IPS-18c (cell line): ENCODE measurements around the gene DDX4.

Experiments
- H3K4me3 ChIP-seq: 2 replicates; pipeline ENCODE4 v1.7.0; 2013; ENCODE audit warnings: low read depth, mild to moderate bottlenecking, low read length, moderate library complexity; ENCODE audit not compliant: insufficient read depth
- H3K9me3 ChIP-seq: one replicate; pipeline ENCODE4 v1.6.1; 2013; ENCODE audit warnings: mild to moderate bottlenecking, low read length, moderate library complexity; ENCODE audit not compliant: control insufficient read depth, insufficient read depth

DDX4 gene

DNA sequence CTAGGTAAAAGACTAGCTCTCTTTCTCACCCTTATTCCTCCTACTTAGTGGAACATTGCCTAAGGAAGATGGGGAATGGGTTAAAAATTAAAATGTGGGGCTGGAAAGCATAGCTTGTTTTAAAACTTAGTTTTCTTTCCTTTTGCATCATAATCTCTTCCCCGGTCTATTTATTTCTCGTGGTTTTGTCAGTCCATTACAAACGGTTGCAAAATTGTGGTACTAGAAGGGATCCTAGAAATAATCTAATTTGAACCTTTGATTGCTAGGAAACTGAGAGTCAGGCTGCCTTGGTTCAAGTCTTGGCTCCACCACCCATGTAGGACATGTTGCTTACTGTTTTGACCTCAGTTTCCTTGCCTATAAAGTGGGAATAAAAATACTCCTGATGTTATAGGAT lies 114.6 kb downstream of the DDX4 start:
- Histone ChIP-seq H3K9me3 (no peaks in the 10 kb centered on the region), H3K4me3 (no peak overlapping the region)

DNA sequence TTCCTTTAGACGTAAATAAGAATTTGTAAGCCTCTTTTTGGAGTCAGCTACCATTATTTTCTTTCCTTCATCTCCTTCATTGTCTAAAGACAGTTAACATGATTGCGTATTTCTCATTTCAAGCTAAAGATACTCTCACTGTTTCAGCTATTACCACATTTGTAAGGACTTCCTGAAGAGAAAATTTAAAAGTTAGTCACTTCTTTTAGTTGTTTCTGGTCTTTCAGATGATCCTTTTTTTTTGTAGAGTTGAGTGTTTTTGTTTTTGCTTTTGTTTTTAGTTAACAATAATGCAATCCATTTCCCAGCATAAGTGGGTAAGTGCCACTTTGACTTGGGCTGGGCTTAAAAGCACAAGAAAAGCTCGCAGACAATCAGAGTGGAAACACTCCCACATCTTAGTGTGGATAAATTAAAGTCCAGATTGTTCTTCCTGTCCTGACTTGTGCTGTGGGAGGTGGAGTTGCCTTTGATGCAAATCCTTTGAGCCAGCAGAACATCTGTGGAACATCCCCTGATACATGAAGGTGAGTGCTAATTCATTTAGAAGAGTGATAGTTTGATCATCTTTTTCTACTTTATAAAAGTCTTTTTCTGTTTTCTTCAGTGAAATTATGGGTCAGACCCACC lies 115.3 kb downstream of the DDX4 start:
- H3K9me3 ChIP-seq, result no peaks in the 10 kb centered on the region
- H3K4me3 ChIP-seq, result no peak overlapping the region

DNA sequence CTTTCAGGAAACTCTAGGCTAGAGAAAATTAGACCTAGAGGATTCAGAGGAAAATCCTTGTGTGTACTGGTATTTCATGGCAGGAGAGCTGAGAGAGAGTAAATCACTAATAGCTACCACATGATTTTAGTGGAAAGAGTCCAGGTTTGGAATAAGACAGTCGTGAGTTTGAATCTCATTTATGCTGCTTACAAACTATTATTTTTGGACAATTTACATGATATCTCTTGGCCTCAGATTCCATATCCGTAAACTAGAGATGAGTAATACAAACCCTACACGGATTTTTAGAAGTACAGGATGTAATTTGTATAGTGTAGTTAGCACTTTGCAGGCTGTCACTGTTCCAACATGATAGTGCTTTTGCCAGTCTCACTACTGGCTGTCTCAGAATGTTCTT lies 116.0 kb downstream of the DDX4 start:
- Histone ChIP-seq H3K9me3 (no peaks in the 10 kb centered on the region), H3K4me3 (no peak overlapping the region)

DNA sequence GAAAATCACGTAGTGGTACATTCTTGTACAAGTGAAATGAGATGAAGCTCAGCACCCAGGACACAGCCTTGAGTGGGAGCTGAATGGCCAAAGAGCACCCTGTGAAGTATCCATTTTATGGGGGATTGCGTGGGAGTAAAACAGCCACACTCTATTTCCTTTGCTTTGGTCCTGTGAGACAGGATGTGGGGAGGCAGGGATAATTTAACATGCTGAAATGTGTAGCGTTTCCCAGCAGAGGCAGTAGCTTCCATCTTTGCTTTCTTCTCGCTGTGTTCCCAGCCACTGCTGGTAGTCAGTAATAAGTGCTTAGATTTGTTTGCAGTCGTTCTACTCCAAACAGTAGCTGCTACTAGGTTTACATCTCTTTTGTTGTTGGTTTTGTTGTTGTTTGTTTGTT lies 117.6 kb downstream of the DDX4 start:
- no peak overlapping the region for H3K4me3 ChIP-seq
- no peaks in the 10 kb centered on the region for H3K9me3 ChIP-seq

DNA sequence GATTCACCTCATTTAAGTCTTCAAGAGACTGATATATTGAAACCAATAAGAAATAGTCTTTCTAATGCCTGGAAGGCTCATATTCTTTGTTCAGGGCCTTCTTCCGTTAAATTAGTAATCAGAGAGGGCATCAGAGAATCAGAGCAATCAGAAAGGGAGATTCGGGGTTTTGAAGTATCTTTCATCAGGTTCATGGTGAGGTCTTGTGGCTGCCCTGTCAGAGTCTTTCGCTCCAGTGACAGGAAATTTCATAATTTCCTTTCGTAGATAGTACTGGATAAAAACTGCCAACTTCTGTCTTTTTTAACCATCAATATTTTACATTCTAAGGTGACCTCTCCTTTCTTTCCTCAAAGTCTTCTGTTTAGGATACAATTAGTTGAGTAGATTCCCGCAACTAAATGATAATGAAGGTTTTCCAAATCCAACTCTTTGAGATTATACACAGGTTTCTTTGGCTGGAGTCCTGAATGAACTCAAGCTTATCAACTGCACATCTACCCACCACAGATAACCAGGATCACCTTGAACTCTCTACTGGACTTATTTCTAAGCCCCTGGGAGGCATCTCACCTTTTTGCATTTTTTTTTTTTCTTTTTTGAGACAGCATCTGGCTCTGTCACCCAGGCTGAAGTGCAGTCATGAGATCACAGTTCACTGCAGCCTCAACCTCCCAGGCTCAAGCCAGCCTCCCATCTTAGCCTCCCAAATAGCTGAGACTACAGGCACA lies 118.8 kb downstream of the DDX4 start:
- H3K9me3 ChIP-seq, result no peaks in the 10 kb centered on the region
- no peak overlapping the region for H3K4me3 ChIP-seq

DNA sequence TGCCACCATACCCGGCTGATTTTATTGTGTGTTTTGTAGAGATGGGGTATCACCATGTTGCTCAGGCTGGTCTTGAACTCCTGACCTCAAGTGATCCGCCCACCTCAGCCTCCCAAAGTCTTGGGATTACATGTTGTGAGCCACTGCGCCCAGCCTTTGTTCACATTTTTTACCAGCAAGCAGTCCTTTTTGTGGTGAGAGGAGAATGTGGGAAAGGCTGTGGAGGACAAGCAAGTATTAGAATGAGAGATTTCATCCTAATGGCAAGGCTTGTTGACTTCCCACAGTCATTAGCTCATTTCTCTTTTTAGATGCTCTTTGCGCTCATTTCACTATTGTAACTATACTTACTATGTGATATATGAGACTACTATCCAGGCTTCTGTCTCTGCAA lies 119.4 kb downstream of the DDX4 start:
- Histone ChIP-seq H3K9me3 (no peaks in the 10 kb centered on the region), H3K4me3 (no peak overlapping the region)

DNA sequence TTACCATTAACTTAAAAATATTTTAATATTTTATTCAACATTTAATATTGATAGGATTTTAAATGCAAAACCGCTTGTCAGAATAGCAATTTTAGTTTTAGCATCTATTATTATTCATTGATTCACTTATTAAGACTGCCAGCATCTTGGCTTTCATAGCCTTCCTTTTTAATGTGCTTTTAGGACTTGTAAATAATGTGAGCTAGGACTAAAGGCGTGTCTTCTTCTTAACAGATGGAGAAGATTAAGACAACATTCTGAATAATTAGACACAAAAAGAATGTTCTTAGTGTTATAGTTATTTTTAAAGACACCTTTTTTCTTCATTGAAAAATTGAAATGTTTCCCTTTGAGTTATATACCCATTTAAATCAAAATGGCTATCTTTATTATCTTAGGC lies 120.2 kb downstream of the DDX4 start:
- Histone ChIP-seq H3K9me3 (no peaks in the 10 kb centered on the region), H3K4me3 (no peak overlapping the region)

DNA sequence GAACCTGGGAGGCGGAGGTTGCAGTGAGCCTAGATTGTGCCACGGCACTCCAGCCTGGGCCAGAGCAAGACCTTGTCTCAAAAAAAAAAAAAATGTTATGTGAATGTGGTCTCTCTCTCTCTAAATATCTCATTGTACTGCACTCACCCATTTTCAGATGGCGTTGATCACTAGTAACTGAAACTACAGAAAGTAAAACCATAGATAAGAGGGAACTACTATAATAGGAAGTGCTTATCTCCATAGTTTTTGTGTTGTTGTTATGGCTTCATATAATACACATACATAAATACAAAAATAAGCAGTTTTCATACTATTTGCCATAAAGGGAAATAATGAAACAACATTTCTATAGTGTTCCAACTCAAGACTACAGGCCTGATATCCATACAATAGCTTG lies 122.4 kb downstream of the DDX4 start:
- no peak overlapping the region for H3K4me3 ChIP-seq
- H3K9me3 ChIP-seq, result no peaks in the 10 kb centered on the region

DNA sequence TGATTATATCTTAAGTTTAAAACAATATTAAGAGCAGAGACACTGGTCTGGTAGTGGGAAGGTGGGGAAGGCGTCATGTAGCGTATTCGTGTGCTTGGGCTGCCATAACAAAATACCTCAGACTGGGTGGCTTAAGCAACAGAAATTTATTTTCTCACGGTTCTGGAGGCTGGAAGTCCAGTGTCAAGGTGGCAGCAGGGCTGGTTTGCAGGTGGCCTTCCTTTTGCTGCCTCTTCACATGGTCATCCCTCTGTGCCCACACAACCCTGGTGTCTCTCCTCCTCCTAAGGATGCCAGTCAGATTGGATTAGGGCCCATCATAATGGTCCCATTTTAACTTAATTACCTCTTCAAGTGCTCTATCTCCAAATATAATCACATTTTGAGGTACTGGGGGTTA lies 122.8 kb downstream of the DDX4 start:
- H3K9me3 ChIP-seq, result no peaks in the 10 kb centered on the region
- H3K4me3 ChIP-seq, result no peak overlapping the region

DNA sequence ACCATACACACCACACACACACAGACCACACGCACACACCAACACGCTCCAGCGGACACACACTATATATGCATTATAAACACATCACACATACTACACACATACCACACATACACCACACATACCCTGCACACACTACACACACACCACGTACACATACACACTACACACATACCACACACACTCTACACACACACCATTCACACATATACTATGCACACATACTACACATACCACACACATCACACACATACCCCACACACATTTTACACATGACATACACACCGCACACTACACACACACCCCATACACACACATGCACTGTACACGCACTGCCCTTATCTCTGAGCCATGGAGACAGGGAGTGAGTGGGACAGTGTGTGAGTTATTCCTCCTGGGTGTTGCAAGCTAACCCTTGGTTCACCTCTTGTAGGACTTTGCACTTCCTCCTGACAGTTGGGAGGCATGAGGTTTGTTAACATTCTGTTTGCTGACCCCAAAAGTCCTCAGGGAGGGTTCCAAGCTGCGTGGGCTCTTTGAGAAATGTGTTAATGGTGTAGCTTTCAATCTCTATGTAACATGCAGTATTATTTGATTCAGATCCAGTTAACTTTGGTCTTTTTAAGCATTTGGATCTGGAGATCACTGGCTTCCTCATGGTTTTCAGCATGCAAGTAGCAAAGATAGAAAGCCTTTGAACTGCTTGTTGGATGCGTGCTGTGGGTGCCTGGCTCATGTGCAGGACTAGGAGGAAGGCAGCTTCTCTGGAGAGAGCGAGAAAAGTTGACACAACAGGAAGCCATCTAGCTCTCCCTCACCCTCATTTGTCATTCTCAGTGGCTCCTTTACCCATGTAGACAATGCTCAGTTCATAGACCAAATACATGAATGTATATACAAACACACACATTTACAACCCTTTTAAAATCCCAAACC lies 127.0 kb downstream of the DDX4 start:
- no peak overlapping the region for H3K4me3 ChIP-seq
- H3K9me3 ChIP-seq, result no peaks in the 10 kb centered on the region

DNA sequence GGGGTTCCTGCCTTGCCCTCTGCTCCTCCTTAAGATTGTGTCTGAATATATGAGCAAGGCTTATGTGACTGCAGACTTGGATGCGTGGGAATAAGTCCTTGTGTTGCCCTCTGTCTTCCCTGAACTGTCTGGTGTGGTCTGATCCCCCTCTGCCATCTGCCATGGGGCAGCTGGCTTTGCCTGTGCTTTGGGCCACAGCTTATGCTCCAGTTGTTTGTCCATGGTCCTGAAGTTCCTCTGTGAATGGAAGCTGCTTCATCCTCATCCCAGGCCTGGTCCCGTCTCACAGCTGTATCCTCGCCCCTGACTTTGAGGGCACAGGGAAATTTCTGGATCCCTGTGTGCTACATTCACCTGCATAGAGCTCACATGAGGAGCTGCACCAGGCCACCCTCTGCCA lies 128.0 kb downstream of the DDX4 start:
- H3K9me3 ChIP-seq, result no peaks in the 10 kb centered on the region
- no peak overlapping the region for H3K4me3 ChIP-seq

DNA sequence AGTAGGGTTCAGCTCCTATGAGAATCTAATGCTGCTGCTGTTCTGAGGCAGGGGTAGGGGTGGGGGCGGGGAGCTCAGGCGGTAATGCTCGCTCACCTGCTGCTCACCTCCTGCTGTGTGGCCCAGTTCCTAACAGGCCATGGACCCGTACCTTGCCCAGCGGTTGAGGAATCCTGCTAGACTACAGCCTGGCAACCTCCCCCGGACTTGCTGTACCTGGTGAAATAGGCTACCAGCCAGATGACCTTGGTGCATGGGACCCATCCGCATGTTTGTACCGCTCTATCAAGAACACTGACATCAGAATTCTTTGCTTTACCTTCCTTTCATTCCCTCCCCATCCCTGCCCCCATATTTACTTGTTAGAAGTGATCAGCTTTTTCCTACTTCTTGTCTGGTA lies 128.6 kb downstream of the DDX4 start:
- H3K4me3 ChIP-seq, result no peak overlapping the region
- H3K9me3 ChIP-seq, result no peaks in the 10 kb centered on the region
